Measurements from ENCODE around the gene RNF186. TPM values are rescaled to one million over a fixed set of nuclear protein-coding genes. Genes with fewer than 3 reads are reported as not detected.
"Not testable (repeated sequence)": the region's sequence is repeated elsewhere in the genome, so short reads cannot be mapped to it uniquely, and the experiment has no call there.

RNF186 gene
- total RNA-seq, 4 donors from 2014 or later = 0.51 TPM; not detected in 3

DNA sequence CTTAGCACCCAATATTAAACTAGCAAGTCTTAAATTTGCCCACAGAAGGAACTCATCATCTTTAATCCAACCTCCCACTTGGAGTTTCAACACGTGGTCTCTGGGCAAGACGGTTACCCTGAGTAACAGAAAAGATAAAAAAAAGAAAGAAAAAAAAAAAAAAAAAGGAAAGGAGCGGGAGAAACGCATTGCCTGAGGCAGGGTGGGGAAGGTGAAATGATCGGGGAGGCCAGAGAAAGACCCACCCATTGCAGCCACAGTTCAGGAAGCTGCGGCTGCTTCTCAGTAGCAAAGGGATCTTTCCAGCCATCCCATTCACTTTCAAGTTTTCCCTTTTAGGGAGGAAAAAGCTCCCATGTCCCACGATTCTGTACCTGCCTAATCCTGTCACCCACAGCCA lies 35.1 kb upstream of the RNF186 start:
- DNase-seq (ENCODE audit: low spot score in 2 of 2) = no peak
- Histone ChIP-seq H3K4me1 (no peaks in the 10 kb centered on the region), H3K27ac (no peak overlapping the region), H3K36me3 (no peaks in the 10 kb centered on the region), H3K27me3 (peaks cover 7% of the 10 kb centered on the region), H3K4me3 (no peak overlapping the region), H3K9me3 (no peaks in the 10 kb centered on the region)
- TF ChIP-seq POLR2A (IDR thresholded peaks at IDR 0.05) (no peak), EP300 (IDR thresholded peaks at IDR 0.05) (no peak), POLR2AphosphoS5 (IDR thresholded peaks at IDR 0.05) (no peak)
- TF ChIP-seq, protein P1, sequence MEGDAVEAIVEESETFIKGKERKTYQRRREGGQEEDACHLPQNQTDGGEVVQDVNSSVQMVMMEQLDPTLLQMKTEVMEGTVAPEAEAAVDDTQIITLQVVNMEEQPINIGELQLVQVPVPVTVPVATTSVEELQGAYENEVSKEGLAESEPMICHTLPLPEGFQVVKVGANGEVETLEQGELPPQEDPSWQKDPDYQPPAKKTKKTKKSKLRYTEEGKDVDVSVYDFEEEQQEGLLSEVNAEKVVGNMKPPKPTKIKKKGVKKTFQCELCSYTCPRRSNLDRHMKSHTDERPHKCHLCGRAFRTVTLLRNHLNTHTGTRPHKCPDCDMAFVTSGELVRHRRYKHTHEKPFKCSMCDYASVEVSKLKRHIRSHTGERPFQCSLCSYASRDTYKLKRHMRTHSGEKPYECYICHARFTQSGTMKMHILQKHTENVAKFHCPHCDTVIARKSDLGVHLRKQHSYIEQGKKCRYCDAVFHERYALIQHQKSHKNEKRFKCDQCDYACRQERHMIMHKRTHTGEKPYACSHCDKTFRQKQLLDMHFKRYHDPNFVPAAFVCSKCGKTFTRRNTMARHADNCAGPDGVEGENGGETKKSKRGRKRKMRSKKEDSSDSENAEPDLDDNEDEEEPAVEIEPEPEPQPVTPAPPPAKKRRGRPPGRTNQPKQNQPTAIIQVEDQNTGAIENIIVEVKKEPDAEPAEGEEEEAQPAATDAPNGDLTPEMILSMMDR (IDR thresholded peaks at IDR 0.05) = no peak
- 38% methylated on average over 7 of the region's 7 CpGs for WGBS

DNA sequence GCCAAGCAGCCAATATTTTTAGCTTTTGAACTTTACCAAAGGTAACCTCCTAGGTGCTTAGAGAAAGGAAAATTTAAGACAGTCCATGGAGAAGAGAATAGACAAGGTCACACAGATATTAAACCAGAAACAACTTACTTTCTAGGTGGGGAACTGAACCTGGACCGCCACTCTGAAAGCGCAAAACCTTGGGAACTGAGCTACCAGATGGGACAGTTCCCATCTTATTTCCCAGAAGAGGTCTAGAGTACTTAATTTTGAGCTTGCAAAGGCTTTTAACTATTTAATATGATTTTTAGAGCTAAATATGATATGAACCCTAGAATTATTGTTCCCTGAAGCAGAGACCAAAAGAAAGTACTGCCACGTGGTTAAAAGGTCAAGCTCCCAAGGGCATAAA lies 34.2 kb upstream of the RNF186 start:
- H3K27me3 ChIP-seq; H3K4me1 ChIP-seq; H3K27ac ChIP-seq; DNase-seq (ENCODE audit: low spot score in 2 of 2); H3K36me3 ChIP-seq; H3K4me3 ChIP-seq; H3K9me3 ChIP-seq: not testable (repeated sequence)
- 80% methylated on average over 3 of the region's 3 CpGs for WGBS

DNA sequence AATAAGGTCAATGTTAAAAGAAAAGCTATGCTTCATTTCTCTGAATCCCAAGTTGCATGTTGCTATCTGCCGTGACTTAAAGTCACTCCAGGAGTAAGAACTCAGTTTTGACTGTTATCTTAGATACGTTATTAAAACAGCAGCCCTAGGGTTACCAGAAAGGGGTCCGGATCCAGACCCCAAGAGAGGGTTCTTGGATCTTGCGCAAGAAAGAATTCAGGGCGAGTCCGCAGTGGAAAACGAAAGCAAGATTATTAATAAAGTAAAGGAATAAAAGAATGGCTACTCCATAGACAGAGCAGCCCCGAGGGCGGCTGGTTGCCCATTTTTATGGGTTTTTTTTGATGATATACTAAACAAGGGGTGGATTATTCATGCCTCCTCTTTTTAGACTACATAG lies 32.3 kb upstream of the RNF186 start:
- H3K4me1 ChIP-seq; H3K36me3 ChIP-seq; H3K9me3 ChIP-seq; H3K27me3 ChIP-seq; H3K4me3 ChIP-seq; DNase-seq (ENCODE audit: low spot score in 2 of 2); H3K27ac ChIP-seq: not testable (repeated sequence)
- 69% methylated on average over 9 of the region's 9 CpGs for WGBS

DNA sequence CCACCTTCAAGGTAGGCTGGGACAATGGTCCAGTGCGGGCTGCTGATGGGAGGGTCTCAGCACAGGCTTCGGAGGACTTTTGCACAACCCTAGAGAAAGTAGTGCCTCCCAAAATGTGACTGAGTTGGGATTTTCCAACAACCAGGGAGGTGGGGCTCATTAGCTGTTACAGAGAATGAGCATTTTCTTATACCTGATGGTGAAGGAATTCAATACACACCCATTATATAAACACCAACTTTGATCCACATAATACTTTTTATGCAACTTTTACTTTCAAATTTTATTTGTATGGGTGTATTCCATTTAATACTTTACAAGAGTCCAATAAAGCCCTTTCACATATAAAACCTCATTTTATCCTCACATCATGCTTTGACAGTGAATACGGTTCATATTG lies 31.3 kb upstream of the RNF186 start:
- no peak for TF ChIP-seq EP300 (IDR thresholded peaks at IDR 0.05)
- TF ChIP-seq POLR2AphosphoS5 (IDR thresholded peaks at IDR 0.05) = no peak
- TF ChIP-seq POLR2A (IDR thresholded peaks at IDR 0.05) = no peak
- H3K4me3 ChIP-seq = no peak overlapping the region
- WGBS = 95% methylated on average over 3 of the region's 3 CpGs

DNA sequence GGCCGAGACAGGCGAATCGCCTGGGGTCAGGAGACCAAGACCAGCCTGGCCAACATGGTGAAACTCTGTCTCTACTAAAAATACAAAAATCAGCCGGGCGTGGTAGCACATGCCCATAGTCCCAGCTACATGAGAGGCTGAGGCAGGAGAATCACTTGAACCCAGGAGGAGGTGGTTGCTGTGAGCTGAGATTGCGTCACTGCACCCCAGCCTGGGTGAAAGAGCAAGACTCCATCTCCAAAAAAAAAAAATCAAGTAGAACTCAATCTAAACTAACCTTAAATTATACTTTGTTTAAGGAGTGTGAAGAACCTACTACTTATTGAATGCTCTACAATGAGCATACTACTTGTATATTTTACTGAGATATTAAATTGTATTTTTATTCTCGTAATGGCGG lies 30.5 kb upstream of the RNF186 start:
- Histone ChIP-seq H3K27ac (no peak overlapping the region), H3K36me3 (no peaks in the 10 kb centered on the region), H3K4me3 (no peak overlapping the region), H3K4me1 (no peaks in the 10 kb centered on the region), H3K9me3 (no peaks in the 10 kb centered on the region), H3K27me3 (peaks cover 7% of the 10 kb centered on the region)
- 86% methylated on average over 8 of the region's 8 CpGs for WGBS
- TF ChIP-seq, protein P1 (IDR thresholded peaks at IDR 0.05) = no peak
- TF ChIP-seq POLR2AphosphoS5 (IDR thresholded peaks at IDR 0.05) = no peak
- no peak for TF ChIP-seq POLR2A (IDR thresholded peaks at IDR 0.05)
- TF ChIP-seq EP300 (IDR thresholded peaks at IDR 0.05) = no peak
- DNase-seq (ENCODE audit: low spot score in 2 of 2) = no peak

More for the DNA sequence above, 31.3 kb upstream of the RNF186 start:
- Histone ChIP-seq H3K27ac (no peak overlapping the region), H3K27me3 (peaks cover 7% of the 10 kb centered on the region), H3K9me3 (no peaks in the 10 kb centered on the region), H3K4me1 (no peaks in the 10 kb centered on the region), H3K36me3 (no peaks in the 10 kb centered on the region)
- no peak for DNase-seq (ENCODE audit: low spot score in 2 of 2)

DNA sequence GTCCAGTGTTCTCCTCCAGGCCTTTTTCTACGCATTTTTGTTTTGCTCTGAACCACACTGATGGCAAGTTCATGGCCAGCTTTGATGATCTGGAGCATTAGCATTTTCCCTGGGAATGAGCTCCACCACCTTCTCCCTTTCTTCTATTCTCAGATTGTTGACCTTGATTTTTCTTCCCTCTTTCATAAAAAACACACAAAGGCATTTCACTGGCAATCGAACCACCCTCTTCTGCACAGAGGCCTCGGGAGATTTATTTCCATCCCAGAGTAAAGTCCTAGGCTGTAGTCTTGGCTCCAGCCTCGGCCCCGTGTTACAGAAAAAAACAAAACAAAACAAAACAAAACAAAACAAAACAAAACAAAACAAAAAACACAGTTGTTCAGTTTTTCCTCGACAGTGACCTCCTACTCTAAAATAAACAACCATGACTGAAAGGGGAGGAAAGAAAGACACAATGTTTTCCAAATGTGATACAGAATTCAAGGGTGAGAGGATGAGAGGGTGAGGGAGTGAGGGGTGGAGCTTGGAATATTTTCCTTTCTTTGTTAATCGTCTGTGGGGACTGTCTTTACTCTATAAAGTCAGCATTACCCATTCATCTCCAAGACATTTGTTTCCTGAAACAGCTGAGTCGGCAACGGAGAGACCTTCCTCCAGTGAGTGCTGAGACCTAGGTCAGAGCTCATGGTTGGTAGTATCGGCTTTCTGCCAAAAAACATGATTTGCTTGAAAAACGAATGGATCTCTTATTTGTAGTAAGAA lies 29.8 kb upstream of the RNF186 start:
- DNase-seq (ENCODE audit: low spot score in 2 of 2) = no peak
- Histone ChIP-seq H3K4me3 (no peak overlapping the region), H3K9me3 (no peaks in the 10 kb centered on the region), H3K27me3 (peaks cover 7% of the 10 kb centered on the region), H3K36me3 (no peaks in the 10 kb centered on the region), H3K27ac (no peak overlapping the region), H3K4me1 (no peaks in the 10 kb centered on the region)
- WGBS = 43% methylated on average over 11 of the region's 11 CpGs
- TF ChIP-seq, protein P1 (IDR thresholded peaks at IDR 0.05) = no peak
- TF ChIP-seq POLR2AphosphoS5 (IDR thresholded peaks at IDR 0.05) (no peak), POLR2A (IDR thresholded peaks at IDR 0.05) (no peak), EP300 (IDR thresholded peaks at IDR 0.05) (no peak)

DNA sequence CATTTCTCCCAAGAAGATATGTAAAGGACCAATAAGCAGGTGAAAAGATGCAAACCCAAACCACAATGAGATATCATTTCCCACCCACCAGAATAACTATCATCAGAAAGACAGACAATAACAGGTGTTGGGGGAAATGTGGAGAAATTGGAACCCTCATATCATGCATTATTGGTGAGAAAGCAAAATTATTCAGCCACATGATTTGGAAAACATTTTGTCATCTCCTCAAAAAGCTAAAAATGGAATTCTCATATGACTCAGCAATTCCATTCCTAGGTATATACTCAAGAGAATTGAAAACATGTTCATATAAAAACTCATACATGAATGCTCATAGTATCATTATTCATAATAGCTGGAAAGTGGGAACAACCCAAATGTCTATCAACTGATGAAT lies 25.1 kb upstream of the RNF186 start:
- Histone ChIP-seq H3K36me3 (no peaks in the 10 kb centered on the region), H3K9me3 (no peaks in the 10 kb centered on the region), H3K27me3 (no peaks in the 10 kb centered on the region), H3K4me3 (no peak overlapping the region), H3K27ac (no peak overlapping the region), H3K4me1 (no peaks in the 10 kb centered on the region)
- DNase-seq (ENCODE audit: low spot score in 2 of 2) = no peak
- TF ChIP-seq EP300 (IDR thresholded peaks at IDR 0.05) (no peak), POLR2AphosphoS5 (IDR thresholded peaks at IDR 0.05) (no peak), POLR2A (IDR thresholded peaks at IDR 0.05) (no peak)
- TF ChIP-seq, protein P1 (IDR thresholded peaks at IDR 0.05) = no peak

Data from suprapubic skin (tissue), 4 donors.